Activated CD4-positive, alpha-beta T cell treated with anti-CD3 and anti-CD28 coated beads, Interleukin-2, amount 10 ng/mL, durations not matched to agents 24 days and 14 days (primary cell): Measurements from ENCODE around the gene MACROH2A2. TPM values are rescaled to one million over a fixed set of nuclear protein-coding genes. Genes with fewer than 3 reads are reported as not detected.
"Not testable (repeated sequence)": the region's sequence is repeated elsewhere in the genome, so short reads cannot be mapped to it uniquely, and the experiment has no call there.

Experiments
- DNase-seq: peaks from one replicate; pipeline ENCODE4 v3.0.0; 2022
- H3K27ac Mint-ChIP-seq: one replicate; pipeline ENCODE4 v1.8.0; 2022; ENCODE audit warnings: mild to moderate bottlenecking, mixed read lengths
- H3K27me3 Mint-ChIP-seq: one replicate; pipeline ENCODE4 v1.8.0; 2022; ENCODE audit warnings: mixed read lengths
- H3K36me3 Mint-ChIP-seq: one replicate; pipeline ENCODE4 v1.8.0; 2022; ENCODE audit warnings: low read depth, mild to moderate bottlenecking, mixed read lengths
- H3K4me1 Mint-ChIP-seq: one replicate; pipeline ENCODE4 v1.8.0; 2021; ENCODE audit warnings: mixed read lengths
- H3K4me3 Mint-ChIP-seq: one replicate; pipeline ENCODE4 v1.8.0; 2022; ENCODE audit warnings: mild to moderate bottlenecking, moderate library complexity, mixed read lengths
- H3K9me3 Mint-ChIP-seq: one replicate; pipeline ENCODE4 v1.8.0; 2021; ENCODE audit warnings: mixed read lengths
- intact Hi-C: fragments of 100-400 bp; cut with micrococcal nuclease; formaldehyde crosslinking; loops from one replicate; pipeline ENCODE4 v1.15.1; 2023
- total RNA-seq: library from RNA; stranded (reverse); gene quantifications from 2 replicates; pipeline ENCODE4 v1.2.3, GENCODE V29; 2022

The MACROH2A2 gene
- total RNA-seq, 1 donor from 2014 or later: 4.5 TPM

GRCh38 chr10:70147259-70147625 lies 94.6 kb downstream of the MACROH2A2 start:
- intact Hi-C loops: loop anchor here (5.0 kb wide), 1 partner anchor 45 kb away; no protein-coding TSS in a partner anchor
- H3K9me3 Mint-ChIP-seq: no peaks in the 10 kb centered on the region
- DNase-seq: no peak
- peaks cover 20% of the 10 kb centered on the region for H3K36me3 Mint-ChIP-seq
- peaks cover 2% of the 10 kb centered on the region for H3K27me3 Mint-ChIP-seq
- peaks cover 16% of the 10 kb centered on the region for H3K4me1 Mint-ChIP-seq
- peak overlapping the region; percentile 94 for H3K4me3 Mint-ChIP-seq
- H3K27ac Mint-ChIP-seq: peak overlapping the region; percentile 95

GRCh38 chr10:70148516-70148915 lies 95.9 kb downstream of the MACROH2A2 start:
- no peak overlapping the region for H3K4me3 Mint-ChIP-seq
- peaks cover 2% of the 10 kb centered on the region for H3K27me3 Mint-ChIP-seq
- peaks cover 31% of the 10 kb centered on the region for H3K36me3 Mint-ChIP-seq
- no peak for DNase-seq
- no peaks in the 10 kb centered on the region for H3K9me3 Mint-ChIP-seq
- peaks cover 19% of the 10 kb centered on the region for H3K4me1 Mint-ChIP-seq
- intact Hi-C loops: loop anchor here (5.0 kb wide), 1 partner anchor 44 kb away; no protein-coding TSS in a partner anchor
- H3K27ac Mint-ChIP-seq: no peak overlapping the region

GRCh38 chr10:70155255-70155838 lies 102.7 kb downstream of the MACROH2A2 start:
- no peaks in the 10 kb centered on the region for H3K27me3 Mint-ChIP-seq
- no peaks in the 10 kb centered on the region for H3K9me3 Mint-ChIP-seq
- intact Hi-C loops: no loop called here
- H3K4me1 Mint-ChIP-seq: peaks cover 14% of the 10 kb centered on the region
- H3K27ac Mint-ChIP-seq: no peak overlapping the region
- H3K4me3 Mint-ChIP-seq: no peak overlapping the region
- DNase-seq: no peak
- peaks cover 82% of the 10 kb centered on the region for H3K36me3 Mint-ChIP-seq

GRCh38 chr10:70158113-70158512 lies 105.5 kb downstream of the MACROH2A2 start:
- H3K36me3 Mint-ChIP-seq: peaks cover 78% of the 10 kb centered on the region
- intact Hi-C loops: no loop called here

GRCh38 chr10:70159366-70159765 lies 106.7 kb downstream of the MACROH2A2 start:
- H3K4me1 Mint-ChIP-seq: peaks cover 41% of the 10 kb centered on the region
- DNase-seq, H3K27ac Mint-ChIP-seq: not testable (repeated sequence)

More at GRCh38 chr10:70158113-70158512, 105.5 kb downstream of the MACROH2A2 start:
- no peaks in the 10 kb centered on the region for H3K9me3 Mint-ChIP-seq
- peaks cover 32% of the 10 kb centered on the region for H3K4me1 Mint-ChIP-seq
- H3K27me3 Mint-ChIP-seq: no peaks in the 10 kb centered on the region
- no peak overlapping the region for H3K27ac Mint-ChIP-seq
- no peak overlapping the region for H3K4me3 Mint-ChIP-seq
- DNase-seq: no peak

GRCh38 chr10:70160798-70161197 lies 108.2 kb downstream of the MACROH2A2 start:
- H3K9me3 Mint-ChIP-seq: no peaks in the 10 kb centered on the region
- peaks cover 69% of the 10 kb centered on the region for H3K36me3 Mint-ChIP-seq
- peaks cover 47% of the 10 kb centered on the region for H3K4me1 Mint-ChIP-seq
- H3K27ac Mint-ChIP-seq: peak overlapping the region; percentile 41
- intact Hi-C loops: no loop called here
- DNase-seq: no peak
- H3K4me3 Mint-ChIP-seq: peak overlapping the region; percentile 58
- H3K27me3 Mint-ChIP-seq: no peaks in the 10 kb centered on the region

More at GRCh38 chr10:70159366-70159765, 106.7 kb downstream of the MACROH2A2 start:
- peaks cover 77% of the 10 kb centered on the region for H3K36me3 Mint-ChIP-seq
- intact Hi-C loops, H3K27me3 Mint-ChIP-seq, H3K9me3 Mint-ChIP-seq, H3K4me3 Mint-ChIP-seq: not testable (repeated sequence)

Other genes with a start within 250 kb of the MACROH2A2 start
- 8.0 and 8.5 TPM in 2 replicates for gene AIFM2, start 80.0 kb downstream of the MACROH2A2 start, total RNA-seq
- 14.9 and 15.3 TPM in 2 replicates for gene TYSND1, start 93.9 kb downstream of the MACROH2A2 start, total RNA-seq
- gene SAR1A, start 117.7 kb downstream of the MACROH2A2 start, total RNA-seq: 122 and 124 TPM in 2 replicates
- gene PPA1, start 180.6 kb downstream of the MACROH2A2 start, total RNA-seq: 413 and 424 TPM in 2 replicates
- gene NPFFR1, start 231.2 kb downstream of the MACROH2A2 start, total RNA-seq: not detected in 2 replicates